Measurements from ENCODE around the gene ZFR2.
A peak's percentile ranks its signal among the peaks of the same experiment; 100 is the strongest.

Gene ZFR2

DNA sequence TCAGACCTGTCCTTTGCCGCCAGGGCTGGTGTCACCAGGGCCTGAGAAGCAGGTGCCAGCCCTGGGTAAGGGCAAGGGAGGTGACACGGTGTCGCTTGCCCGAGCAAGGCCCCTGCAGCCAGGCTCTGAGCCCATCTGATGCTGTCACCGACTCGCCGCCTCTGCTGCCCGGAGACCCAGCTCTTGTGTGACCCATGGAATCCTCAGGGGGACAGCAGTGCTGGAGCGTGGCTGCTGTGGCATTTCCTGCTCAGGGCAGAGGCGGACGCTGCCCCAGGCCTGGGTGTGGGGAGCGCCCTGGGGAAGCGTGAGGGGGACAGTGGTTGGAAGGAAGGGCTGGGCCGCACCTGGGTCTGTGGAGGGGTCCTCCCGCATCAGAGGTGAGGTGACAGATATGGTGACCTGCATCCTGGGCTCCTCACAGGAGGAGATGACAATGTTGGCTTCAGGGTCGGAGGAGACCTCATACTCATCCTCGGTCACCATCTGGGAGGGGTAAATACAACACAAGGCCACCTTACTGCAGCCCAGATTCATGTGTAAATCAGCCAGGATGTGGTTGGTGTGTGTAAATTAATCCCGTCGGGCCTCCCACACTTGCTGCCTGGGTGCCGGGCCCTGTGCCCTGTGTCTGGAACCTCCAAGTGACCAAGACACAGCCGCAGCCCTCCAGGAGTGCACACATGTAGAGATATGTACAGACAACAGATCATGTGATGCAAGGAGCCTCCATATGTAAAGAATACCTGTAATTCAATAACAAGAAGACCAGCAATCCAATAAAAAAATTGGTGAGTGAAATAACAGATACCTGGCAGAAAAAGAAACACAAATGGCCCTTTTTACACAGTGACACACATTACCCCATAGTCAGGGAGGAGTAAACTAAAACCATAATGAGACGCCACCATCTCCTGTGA, 55.1 kb downstream of the ZFR2 start:
- DNase-seq, result peak in 1 of 2 donors; percentile 36

DNA sequence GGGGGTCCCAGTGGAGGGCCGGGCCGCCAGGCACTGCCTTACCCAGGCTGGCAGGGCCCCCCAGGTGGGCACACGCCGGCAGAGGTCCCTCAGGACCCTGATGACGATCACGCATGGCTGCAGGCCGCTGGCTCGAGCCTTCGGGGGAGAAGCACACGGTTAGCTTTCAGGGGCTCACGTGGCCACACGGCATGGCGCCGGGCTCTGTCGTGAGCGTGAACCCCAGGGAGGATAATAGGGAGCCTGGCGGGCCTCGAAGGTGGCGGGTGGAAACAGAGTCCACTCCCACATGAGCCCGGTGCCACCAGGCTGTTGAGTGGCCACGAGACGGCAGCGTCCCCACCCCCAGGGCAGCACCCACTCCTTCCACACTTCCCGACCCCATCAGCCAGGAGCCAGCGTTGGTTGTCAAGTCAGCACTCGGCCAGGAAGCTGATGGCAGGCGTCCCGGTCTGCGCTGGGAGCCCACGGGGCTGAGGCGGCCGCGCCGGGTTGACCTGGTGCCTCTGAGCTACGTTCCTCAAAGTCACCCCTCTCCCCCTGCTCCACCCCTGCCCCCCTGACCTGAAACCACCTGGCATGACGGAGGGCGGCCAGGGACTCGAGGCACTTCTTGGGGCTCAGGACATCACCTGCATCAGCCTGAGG, 58.0 kb downstream of the ZFR2 start:
- DNase-seq, result no peak

DNA sequence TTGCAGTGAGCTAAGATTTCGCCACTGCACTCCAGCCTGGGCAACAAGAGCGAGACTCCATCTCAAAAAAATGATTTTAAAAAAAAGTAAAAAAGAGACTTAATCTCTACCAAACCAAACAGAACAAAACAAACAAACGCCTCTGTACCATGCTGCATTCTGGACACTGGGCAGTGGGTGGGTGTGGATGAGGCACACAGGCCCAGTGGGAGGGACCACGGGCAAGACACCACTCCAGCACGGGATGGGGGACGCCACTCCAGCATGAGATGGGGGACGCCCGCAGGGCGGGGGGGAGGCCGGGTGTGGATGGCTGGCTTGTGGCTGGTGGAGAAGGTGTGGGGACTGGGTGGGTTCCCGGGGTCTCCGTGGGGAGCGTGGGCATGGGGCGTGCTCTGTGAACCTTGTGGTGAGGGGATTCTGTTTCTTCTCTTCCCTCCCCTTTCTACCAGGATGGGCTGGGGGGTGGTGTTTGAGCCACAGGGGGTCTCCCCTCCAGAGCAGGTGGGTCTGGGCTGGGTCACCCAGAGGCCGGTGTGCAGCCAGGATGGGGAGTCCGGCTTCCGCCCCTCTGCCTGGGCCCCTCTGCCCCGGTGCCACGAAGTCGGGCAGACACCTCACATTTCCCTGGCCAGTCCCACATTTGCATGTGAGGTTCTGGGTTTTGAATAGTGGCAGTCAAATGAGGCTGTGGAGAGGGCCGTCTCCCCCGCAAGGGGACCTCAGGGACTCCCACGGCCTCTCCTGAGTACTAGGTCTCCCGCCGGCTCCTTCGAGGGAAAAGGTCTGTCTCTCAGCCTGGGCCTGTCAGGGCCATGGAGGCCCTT, 58.7 kb downstream of the ZFR2 start:
- DNase-seq, result peak in 1 of 2 donors; percentile 12

- DNase-seq, result no peak
Measured at GRCh38 chr19:3808420-3809143, 60.3 kb downstream of the ZFR2 start.

- DNase-seq, result no peak
Measured at GRCh38 chr19:3807574-3808354, 61.1 kb downstream of the ZFR2 start.

DNA sequence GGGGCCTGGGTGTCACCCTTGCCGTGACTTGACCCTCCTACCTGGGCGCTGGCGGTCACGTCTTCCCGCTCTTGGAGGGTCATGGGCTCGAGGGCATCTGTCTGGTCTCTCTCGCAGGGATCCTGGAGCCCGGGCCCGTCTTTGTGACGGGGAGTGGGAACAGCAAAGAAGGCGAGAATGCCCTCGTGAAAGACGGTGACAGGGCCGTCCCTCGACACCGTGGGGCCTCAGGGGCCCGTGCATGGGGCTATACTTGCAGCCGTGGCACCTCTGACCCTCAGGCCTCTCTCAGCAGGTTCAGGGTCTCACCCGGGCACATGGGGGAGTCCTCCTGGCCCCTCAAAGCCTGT, 61.7 kb downstream of the ZFR2 start:
- no peak for DNase-seq

DNA sequence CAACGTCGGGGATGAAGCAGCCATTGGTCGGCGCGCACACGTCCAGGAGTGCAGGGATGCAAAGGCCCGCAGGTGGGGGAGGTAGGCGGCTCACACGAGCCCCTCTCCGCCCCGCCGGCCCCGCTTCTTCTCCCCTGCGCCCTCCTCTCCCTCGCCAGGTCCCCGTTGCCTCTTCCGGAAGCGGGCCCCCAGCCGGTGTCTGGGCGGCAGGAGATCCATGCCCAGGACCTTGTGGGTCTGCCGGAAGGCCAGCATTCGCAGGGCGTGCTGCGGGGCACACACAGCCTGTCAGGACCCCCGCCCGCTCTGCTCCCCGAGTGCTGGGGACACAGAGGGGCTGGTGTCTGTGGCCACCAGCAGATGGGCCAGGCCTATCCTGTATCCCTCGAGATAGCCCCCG, 63.0 kb downstream of the ZFR2 start:
- DNase-seq, result no peak

DNA sequence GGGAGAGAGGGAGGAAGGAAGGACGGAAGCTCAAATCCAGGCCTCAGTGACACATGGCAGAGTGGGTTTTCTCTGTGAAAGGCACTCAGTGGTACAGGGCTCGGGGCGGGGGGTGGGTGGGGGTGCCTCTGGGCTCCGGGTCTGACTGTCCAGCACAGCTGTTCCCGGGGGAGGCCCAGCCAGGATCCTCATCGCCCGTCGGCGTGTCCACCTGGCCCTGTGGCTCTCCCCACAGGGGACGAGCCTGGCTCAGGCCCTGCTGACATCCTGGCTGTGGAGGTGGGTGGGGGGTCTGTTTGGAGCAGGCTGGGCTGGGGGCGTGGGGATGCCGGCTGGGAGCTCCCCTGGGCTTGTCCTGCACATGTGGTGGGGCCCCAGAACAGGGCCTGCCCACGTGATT, 64.4 kb downstream of the ZFR2 start:
- DNase-seq, result no peak

- DNase-seq, result no peak
Measured at GRCh38 chr19:3803986-3804385, 64.9 kb downstream of the ZFR2 start.

GRCh38 chr19:3803114-3803888, 65.5 kb downstream of the ZFR2 start:
- DNase-seq, result no peak

DNA sequence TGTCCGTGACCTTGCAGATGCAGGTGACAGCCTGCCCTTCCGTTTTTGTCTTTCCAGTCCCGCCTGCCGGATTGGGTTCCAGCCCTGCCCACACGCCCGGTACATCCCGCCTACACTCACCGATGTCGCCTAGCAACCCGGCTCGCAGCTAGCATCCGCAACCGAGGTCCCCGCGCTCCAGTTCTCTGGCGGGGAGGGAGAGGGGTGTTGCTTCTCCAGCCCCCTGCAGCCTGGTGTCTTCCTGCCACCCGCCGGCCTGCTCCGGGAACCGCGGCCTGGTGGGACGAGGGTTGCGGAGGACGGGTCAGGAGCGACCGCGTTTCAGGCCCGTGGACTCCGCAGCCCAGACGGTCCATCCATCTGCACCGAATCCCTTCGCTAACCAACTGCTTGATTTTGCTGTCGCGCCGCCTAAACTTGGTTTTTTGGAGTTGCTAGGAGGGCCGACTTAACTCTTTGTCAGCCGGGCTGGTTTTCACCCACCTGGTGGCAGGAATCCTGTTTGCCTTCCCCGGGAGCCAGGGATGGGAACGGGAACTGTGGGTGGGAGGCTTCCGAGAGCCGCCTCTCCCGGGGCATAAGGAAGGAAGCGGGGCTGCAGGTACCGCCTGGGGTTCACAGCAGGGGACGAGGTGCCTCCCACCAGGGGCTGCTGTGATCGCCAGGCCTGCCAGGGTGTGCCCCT, 67.3 kb downstream of the ZFR2 start:
- DNase-seq, result peak; percentile 55 to 65

GRCh38 chr19:3800996-3801395, 67.8 kb downstream of the ZFR2 start:
- DNase-seq, result no peak

GRCh38 chr19:3798137-3798536, 70.7 kb downstream of the ZFR2 start:
- peak in 1 of 2 donors; percentile 58 for DNase-seq

DNA sequence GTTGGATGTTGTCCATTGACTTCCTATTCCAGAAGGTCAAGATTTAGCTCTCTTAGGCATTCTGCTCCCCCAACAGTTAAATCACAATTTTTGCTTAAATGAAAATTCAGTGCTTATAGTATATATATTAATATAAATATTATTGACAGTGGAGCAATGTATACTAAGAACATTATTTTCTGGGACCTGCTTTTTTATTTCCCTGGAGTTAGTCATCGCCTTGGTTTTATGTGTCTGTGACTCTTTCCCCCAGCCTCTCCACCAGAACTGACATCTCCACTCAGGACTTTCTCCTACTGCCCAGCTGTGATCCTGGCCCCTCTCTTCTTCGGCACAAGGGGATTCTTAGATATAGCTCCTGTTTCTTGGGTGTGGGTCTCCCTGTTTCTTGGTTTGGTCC, 72.5 kb downstream of the ZFR2 start:
- DNase-seq, result no peak

- no peak for DNase-seq
Measured at GRCh38 chr19:3793799-3794198, 75.0 kb downstream of the ZFR2 start.

DNA sequence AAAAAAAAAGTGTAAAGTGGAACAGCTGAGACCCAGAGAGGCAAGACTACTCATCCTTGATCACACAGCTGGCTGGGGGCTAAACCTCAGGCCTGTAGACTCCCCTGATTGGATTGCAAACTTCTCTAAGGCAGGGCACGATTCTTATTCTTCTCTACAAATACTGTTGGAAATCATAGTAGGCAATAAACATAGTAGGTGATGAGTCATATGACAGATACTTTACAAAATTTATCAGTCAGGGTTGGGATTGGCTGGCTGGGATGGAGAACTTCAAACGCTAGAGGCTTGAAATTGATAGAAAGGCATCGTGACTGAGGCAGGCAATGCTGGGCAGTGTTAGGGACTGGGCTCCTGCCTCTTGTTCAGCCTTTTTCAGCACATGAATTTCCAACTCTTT, 76.7 kb downstream of the ZFR2 start:
- DNase-seq, result no peak

- DNase-seq, result no peak
Measured at GRCh38 chr19:3790941-3791340, 77.9 kb downstream of the ZFR2 start.

- DNase-seq, result no peak
Measured at GRCh38 chr19:3790209-3790734, 78.6 kb downstream of the ZFR2 start.

DNA sequence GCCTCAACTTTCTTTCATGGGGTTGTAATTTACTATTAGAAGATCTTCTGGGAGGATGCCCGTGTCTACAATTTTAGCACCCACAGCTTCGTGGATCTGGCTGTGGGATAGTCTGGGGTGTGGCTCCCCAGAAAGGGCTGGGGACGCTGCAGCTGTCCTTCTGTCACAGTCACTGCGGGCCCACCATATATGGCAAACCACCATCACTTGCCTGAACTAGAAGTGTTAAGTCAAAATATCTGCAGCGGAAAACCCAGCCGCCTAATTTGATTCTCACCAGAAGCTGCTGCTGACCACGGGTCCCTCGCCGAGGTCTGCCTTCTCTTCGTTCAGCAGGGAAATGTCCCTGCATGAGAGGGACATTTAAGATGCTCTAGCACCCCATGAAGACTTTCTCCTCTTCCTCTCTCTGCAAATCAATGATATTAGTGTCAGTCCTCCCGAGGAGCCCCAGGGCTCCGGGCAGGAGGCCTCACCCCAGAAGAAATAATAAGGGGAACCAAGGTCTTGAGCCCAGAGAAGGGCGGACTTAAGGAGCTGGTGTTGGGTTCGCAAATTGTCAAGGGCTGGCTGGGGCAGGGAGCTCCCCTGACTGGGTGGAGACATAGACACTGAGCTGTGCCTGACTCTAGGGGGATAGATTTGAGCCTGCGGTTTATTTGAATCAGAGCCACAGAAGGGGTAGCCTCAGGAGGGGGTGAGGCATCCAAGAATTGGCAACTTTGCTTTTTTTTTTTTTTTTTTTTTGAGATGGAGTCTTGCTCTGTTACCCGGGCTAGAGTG, 79.7 kb downstream of the ZFR2 start:
- DNase-seq, result peak; percentile 46 to 61
